Caco-2 (cell line): ENCODE data around the gene ITIH5. TPM values are rescaled to one million over a fixed set of nuclear protein-coding genes. Genes with fewer than 3 reads are reported as not detected.

Experiments used
- BruUV-seq: library from RNA; stranded (reverse); fragments of 400-500 nt; replicated peaks from 2 replicates; lab custom pipeline; 2021; lab: Mats Ljungman, UMichigan
- CTCF ChIA-PET: fragments of 300-600 bp; sonication (Branson Sonifier 250); formaldehyde crosslinking; loops from one replicate; lab custom pipeline; 2022; ENCODE audit warnings: antibody characterized with exemption; lab: Charles Lee
- POLR2A ChIA-PET: fragments of 300-600 bp; sonication (Branson Sonifier 250); formaldehyde crosslinking; loops from one replicate; lab custom pipeline; 2022; ENCODE audit warnings: antibody characterized with exemption; lab: Charles Lee
- DNase-seq, 2 experiments: peaks; one replicate each; pipeline versions ENCODE4 v3.0.0 to v3.0.0-alpha.2; 2020 to 2022
- H3K27me3 ChIP-seq: replicated peaks from 2 replicates; pipeline ENCODE4 v1.6.0; 2011; ENCODE audit warnings: low read length; ENCODE audit not compliant: control insufficient read depth, insufficient read depth
- H3K36me3 ChIP-seq: 2 replicates; pipeline ENCODE4 v1.5.1; 2011; ENCODE audit warnings: low read length; ENCODE audit not compliant: control insufficient read depth, insufficient read depth
- H3K4me1 ChIP-seq: fragments of 250-450 bp; sonication (Bioruptor Pico); 2 replicates; pipeline ENCODE4 v1.5.1; 2020; ENCODE audit warnings: mild to moderate bottlenecking
- H3K4me3 ChIP-seq: 2 replicates; pipeline ENCODE4 v1.5.1; 2011; ENCODE audit warnings: low read depth, mild to moderate bottlenecking, control low read depth, low read length
- H3K9me3 ChIP-seq: fragments of 250-450 bp; sonication (Bioruptor Pico); 2 replicates; pipeline ENCODE4 v1.5.1; 2020; ENCODE audit warnings: mild to moderate bottlenecking, moderate library complexity
- H3K27ac Mint-ChIP-seq: one replicate; pipeline ENCODE4 v1.8.0; 2022; ENCODE audit warnings: mixed read lengths; ENCODE audit not compliant: unreplicated experiment
- H3K27me3 Mint-ChIP-seq: one replicate; pipeline ENCODE4 v1.8.0; 2022; ENCODE audit warnings: mixed read lengths; ENCODE audit not compliant: insufficient read depth, unreplicated experiment
- H3K36me3 Mint-ChIP-seq: one replicate; pipeline ENCODE4 v1.8.0; 2022; ENCODE audit warnings: mild to moderate bottlenecking, mixed read lengths; ENCODE audit not compliant: insufficient read depth, unreplicated experiment
- H3K4me1 Mint-ChIP-seq: one replicate; pipeline ENCODE4 v1.8.0; 2022; ENCODE audit warnings: low read depth, mixed read lengths; ENCODE audit not compliant: unreplicated experiment
- H3K4me3 Mint-ChIP-seq: one replicate; pipeline ENCODE4 v1.8.0; 2022; ENCODE audit warnings: mild to moderate bottlenecking, moderate library complexity, mixed read lengths; ENCODE audit not compliant: unreplicated experiment
- H3K9me3 Mint-ChIP-seq: one replicate; pipeline ENCODE4 v1.8.0; 2022; ENCODE audit warnings: mixed read lengths; ENCODE audit not compliant: unreplicated experiment
- CTCF ChIP-seq, 2 experiments: fragments of 200-600 bp in 1 of 2; IDR thresholded peaks; 1 replicate in 1 of 2; 2 replicates in 1 of 2; pipeline versions ENCODE4 v1.5.1 to v1.8.0; 2011 to 2022; ENCODE audit warnings: antibody characterized with exemption in 1 of 2, control low read depth in 1 of 2, inconsistent platforms in 1 of 2, low read depth in 1 of 2, low read length in 1 of 2, mild to moderate bottlenecking in 1 of 2, moderate library complexity in 1 of 2; ENCODE audit not compliant: insufficient read depth in 1 of 2, severe bottlenecking in 1 of 2, unreplicated experiment in 1 of 2
- intact Hi-C: fragments of 100-400 bp; cut with micrococcal nuclease; formaldehyde crosslinking; loops from one replicate; pipeline ENCODE4 v1.10.0; 2022; ENCODE audit not compliant: unreplicated experiment
- total RNA-seq: library from RNA; stranded (reverse); gene quantifications from 2 replicates; pipeline ENCODE4 v1.2.3, GENCODE V29; 2022

Gene ITIH5
- total RNA-seq, 1 experiment from 2014 or later = 0.18 TPM

GRCh38 chr10:7523656-7524055 is 143.1 kb downstream of the ITIH5 start:
- POLR2A ChIA-PET = no interaction called here
- no peak overlapping the region for H3K27ac Mint-ChIP-seq

GRCh38 chr10:7520507-7521485 is 146.0 kb downstream of the ITIH5 start:
- Histone ChIP-seq H3K4me1 (no peaks in the 10 kb centered on the region), H3K9me3 (no peaks in the 10 kb centered on the region), H3K27me3 (peaks cover 4% of the 10 kb centered on the region; the same call in 1 of the 2 replicates), H3K36me3 (no peaks in the 10 kb centered on the region), H3K4me3 (no peak overlapping the region)
- Mint-ChIP-seq H3K27ac (no peak overlapping the region), H3K4me3 (no peak overlapping the region), H3K36me3 (no peaks in the 10 kb centered on the region), H3K4me1 (peaks cover 9% of the 10 kb centered on the region), H3K27me3 (peaks cover 24% of the 10 kb centered on the region), H3K9me3 (no peaks in the 10 kb centered on the region)
- ChIA-PET CTCF (interaction anchor here (0.6 to 1.9 kb wide), 2 partner anchors 166 to 1368 kb away, joined by 3 to 6 read pairs; no protein-coding TSS in a partner anchor), POLR2A (no interaction called here)
- DNase-seq = no peak
- BruUV-seq = no TSS peak
- no peak for TF ChIP-seq CTCF (IDR thresholded peaks at IDR 0.05; ENCODE audit: insufficient read depth in 1 of 2, low read depth in 1 of 2, low read length in 1 of 2, severe bottlenecking in 1 of 2, unreplicated experiment in 1 of 2)
- intact Hi-C loops = loop anchor here (10.0 kb wide), 1 partner anchor 354 kb away; no protein-coding TSS in a partner anchor

More at GRCh38 chr10:7523656-7524055, 143.1 kb downstream of the ITIH5 start:
- BruUV-seq = no TSS peak
- Mint-ChIP-seq H3K27me3 (peaks cover 21% of the 10 kb centered on the region), H3K36me3 (no peaks in the 10 kb centered on the region), H3K4me1 (peaks cover 9% of the 10 kb centered on the region), H3K9me3 (no peaks in the 10 kb centered on the region), H3K4me3 (no peak overlapping the region)
- Histone ChIP-seq H3K4me1 (no peaks in the 10 kb centered on the region), H3K4me3 (no peak overlapping the region), H3K9me3 (no peaks in the 10 kb centered on the region), H3K36me3 (no peaks in the 10 kb centered on the region), H3K27me3 (peaks cover 4% of the 10 kb centered on the region; the same call in 1 of the 2 replicates)
- no peak for DNase-seq
- CTCF ChIA-PET = interaction anchor here (0.8 to 1.9 kb wide), 2 partner anchors 13 to 163 kb away, joined by 3 to 5 read pairs; no protein-coding TSS in a partner anchor
- TF ChIP-seq CTCF (IDR thresholded peaks at IDR 0.05; ENCODE audit: insufficient read depth in 1 of 2, low read depth in 1 of 2, low read length in 1 of 2, severe bottlenecking in 1 of 2, unreplicated experiment in 1 of 2) = no peak
- intact Hi-C loops = loop anchor here (10.0 kb wide), 1 partner anchor 351 kb away; no protein-coding TSS in a partner anchor

GRCh38 chr10:7519351-7519750 is 147.4 kb downstream of the ITIH5 start:
- H3K4me3 ChIP-seq = no peak overlapping the region
- ChIA-PET CTCF (interaction anchor here (0.7 kb wide), 1 partner anchor 167 kb away, joined by 3 read pairs; no protein-coding TSS in a partner anchor), POLR2A (no interaction called here)
- Mint-ChIP-seq H3K4me1 (no peaks in the 10 kb centered on the region), H3K27ac (no peak overlapping the region), H3K27me3 (peaks cover 28% of the 10 kb centered on the region), H3K36me3 (no peaks in the 10 kb centered on the region), H3K9me3 (no peaks in the 10 kb centered on the region), H3K4me3 (no peak overlapping the region)
- no peaks in the 10 kb centered on the region for H3K9me3 ChIP-seq
- no peak for DNase-seq
- peaks cover 4% of the 10 kb centered on the region; the same call in 1 of the 2 replicates for H3K27me3 ChIP-seq
- H3K4me1 ChIP-seq = no peaks in the 10 kb centered on the region
- no TSS peak for BruUV-seq
- no peaks in the 10 kb centered on the region for H3K36me3 ChIP-seq
- intact Hi-C loops = no loop called here
- TF ChIP-seq CTCF (IDR thresholded peaks at IDR 0.05; ENCODE audit: insufficient read depth in 1 of 2, low read depth in 1 of 2, low read length in 1 of 2, severe bottlenecking in 1 of 2, unreplicated experiment in 1 of 2) = no peak
